ENCODE data around the gene OR11A1.

Gene OR11A1

DNA sequence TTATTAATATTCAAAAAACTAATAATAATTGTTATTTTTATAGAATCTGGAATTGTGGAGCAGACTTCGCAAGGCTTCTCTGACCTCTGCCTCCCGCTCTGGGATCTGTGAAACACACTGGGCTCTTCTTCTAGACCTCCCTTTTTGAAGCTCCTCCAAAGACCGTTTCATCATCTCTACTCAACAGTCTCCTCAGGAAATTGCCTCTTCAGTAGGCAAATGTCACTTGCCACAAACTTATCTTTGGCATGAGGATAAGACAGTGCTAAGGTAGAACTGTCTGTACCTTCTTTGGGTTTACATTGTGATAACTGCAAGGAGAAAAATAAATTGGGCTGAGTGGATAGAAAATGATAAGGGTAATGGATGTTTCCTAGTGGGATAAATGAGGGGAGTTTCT lies 33.2 kb upstream of the OR11A1 start:
- peaks cover 0 to 4% of the 10 kb centered on the region in 2 donors for H3K9me3 Mint-ChIP-seq
- no peaks in the 10 kb centered on the region for H3K36me3 Mint-ChIP-seq
- H3K27me3 Mint-ChIP-seq, result peaks cover 10 to 19% of the 10 kb centered on the region in 2 donors
- no peak overlapping the region for H3K27ac Mint-ChIP-seq
- no peaks in the 10 kb centered on the region for H3K4me1 Mint-ChIP-seq
- no peak overlapping the region for H3K4me3 Mint-ChIP-seq
- DNase-seq (no peak), ATAC-seq (replicated peaks) (no peak)

- ATAC-seq (replicated peaks) (no peak), DNase-seq (no peak)
- no peaks in the 10 kb centered on the region for H3K4me1 Mint-ChIP-seq
- peaks cover 0 to 4% of the 10 kb centered on the region in 2 donors for H3K9me3 Mint-ChIP-seq
- H3K4me3 Mint-ChIP-seq, result no peak overlapping the region
- H3K27ac Mint-ChIP-seq, result no peak overlapping the region
- peaks cover 10 to 15% of the 10 kb centered on the region in 2 donors for H3K27me3 Mint-ChIP-seq
- no peaks in the 10 kb centered on the region for H3K36me3 Mint-ChIP-seq
These were observed 32.4 kb upstream of the OR11A1 start for GRCh38 chr6:29489286-29489685.

DNA sequence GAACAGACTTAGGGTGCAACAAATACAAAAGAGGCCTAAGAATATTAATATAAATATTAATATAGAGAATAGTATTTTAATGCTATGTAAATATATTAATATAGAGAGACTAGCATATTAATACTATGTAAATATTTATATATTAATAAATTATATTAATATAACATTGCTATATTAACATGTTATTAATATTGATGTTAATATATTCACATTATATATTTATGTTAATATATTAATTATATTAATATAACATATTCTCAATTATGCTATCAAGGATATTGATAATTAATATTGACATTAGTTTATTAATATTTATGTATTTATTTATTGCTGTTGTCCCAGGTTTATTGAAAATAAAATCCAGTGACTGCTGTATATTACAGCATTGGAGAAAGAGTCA lies 32.0 kb upstream of the OR11A1 start:
- Mint-ChIP-seq H3K9me3 (peaks cover 0 to 4% of the 10 kb centered on the region in 2 donors), H3K27me3 (peaks cover 10 to 15% of the 10 kb centered on the region in 2 donors), H3K4me1 (no peaks in the 10 kb centered on the region), H3K4me3 (no peak overlapping the region), H3K36me3 (no peaks in the 10 kb centered on the region), H3K27ac (no peak overlapping the region)
- ATAC-seq (replicated peaks) (no peak), DNase-seq (no peak)

- Mint-ChIP-seq H3K4me1 (no peaks in the 10 kb centered on the region), H3K27me3 (peaks cover 10 to 15% of the 10 kb centered on the region in 2 donors), H3K27ac (no peak within 1 kb of the TSS), H3K9me3 (peaks cover 0 to 4% of the 10 kb centered on the region in 2 donors), H3K36me3 (no peaks in the 10 kb centered on the region), H3K4me3 (no peak within 1 kb of the TSS)
- DNase-seq (no peak), ATAC-seq (replicated peaks) (no peak)
These were observed 30.8 kb upstream of the OR11A1 start, which contains the start of gene MAS1L for GRCh38 chr6:29487660-29488059. Gene MAS1L, minus strand, starts transcription at chr6:29487956. Its CDS starts 54 bp downstream, at chr6:29487902.

- Mint-ChIP-seq H3K27me3 (peaks cover 10 to 15% of the 10 kb centered on the region in 2 donors), H3K36me3 (no peaks in the 10 kb centered on the region), H3K4me1 (no peaks in the 10 kb centered on the region), H3K4me3 (no peak overlapping the region), H3K9me3 (peaks cover 2 to 4% of the 10 kb centered on the region in 2 donors), H3K27ac (no peak overlapping the region)
- ATAC-seq (replicated peaks) (no peak), DNase-seq (no peak)
These were observed 30.3 kb upstream of the OR11A1 start for GRCh38 chr6:29487131-29487530.

- H3K27ac Mint-ChIP-seq, result no peak overlapping the region
- ATAC-seq (replicated peaks), result no peak
- peaks cover 10 to 15% of the 10 kb centered on the region in 2 donors for H3K27me3 Mint-ChIP-seq
- H3K36me3 Mint-ChIP-seq, result no peaks in the 10 kb centered on the region
- no peaks in the 10 kb centered on the region for H3K4me1 Mint-ChIP-seq
- no peak for DNase-seq
- H3K9me3 Mint-ChIP-seq, result peaks cover 2 to 4% of the 10 kb centered on the region in 2 donors
- no peak overlapping the region for H3K4me3 Mint-ChIP-seq
These were observed 29.7 kb upstream of the OR11A1 start for GRCh38 chr6:29486577-29486976.

DNA sequence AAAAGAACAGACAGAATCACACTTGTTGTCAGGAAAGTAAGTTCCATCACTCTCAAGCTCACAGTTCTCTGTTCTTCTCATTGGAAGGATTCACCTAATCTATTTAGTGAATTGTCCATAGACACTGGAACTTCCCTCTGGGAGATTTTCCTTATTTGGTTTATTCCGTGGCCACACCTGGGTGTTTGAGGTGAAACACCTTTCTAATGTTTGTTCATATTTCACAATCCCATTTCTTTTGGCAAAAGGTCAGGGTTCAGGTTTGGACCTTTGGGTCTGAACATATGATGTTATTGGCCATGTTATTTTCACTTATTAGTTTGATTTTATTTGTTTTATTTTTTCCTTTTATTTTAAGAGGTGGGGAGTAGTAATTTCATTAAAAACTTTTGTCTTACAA lies 26.9 kb upstream of the OR11A1 start:
- H3K36me3 Mint-ChIP-seq, result no peaks in the 10 kb centered on the region
- no peak overlapping the region for H3K4me3 Mint-ChIP-seq
- no peak for DNase-seq
- no peak for ATAC-seq (replicated peaks)
- H3K9me3 Mint-ChIP-seq, result peaks cover 2 to 3% of the 10 kb centered on the region in 2 donors
- H3K27me3 Mint-ChIP-seq, result peaks cover 10 to 12% of the 10 kb centered on the region in 2 donors
- no peak overlapping the region for H3K27ac Mint-ChIP-seq
- H3K4me1 Mint-ChIP-seq, result no peaks in the 10 kb centered on the region

DNA sequence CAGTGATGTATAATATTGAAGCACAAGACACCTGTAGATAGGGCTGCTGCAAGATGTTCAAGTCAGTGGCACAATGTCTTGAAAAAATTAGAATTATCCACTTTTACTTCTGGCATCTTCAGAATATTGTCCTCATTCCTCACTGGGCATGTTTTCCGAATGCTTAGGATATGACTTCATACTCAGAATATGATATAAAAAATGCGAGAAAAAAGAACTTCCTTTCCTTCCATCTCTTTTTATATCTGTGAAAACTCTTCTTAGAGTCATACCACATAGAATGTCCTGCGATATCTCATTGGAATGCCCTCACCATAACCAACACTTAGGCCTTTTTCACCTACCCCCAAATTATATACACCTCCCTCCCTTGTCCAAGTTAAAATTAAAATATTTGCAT lies 26.3 kb upstream of the OR11A1 start:
- Mint-ChIP-seq H3K9me3 (peaks cover 2 to 3% of the 10 kb centered on the region in 2 donors), H3K4me3 (no peak overlapping the region), H3K27ac (no peak overlapping the region), H3K4me1 (no peaks in the 10 kb centered on the region), H3K36me3 (no peaks in the 10 kb centered on the region), H3K27me3 (peaks cover 10 to 12% of the 10 kb centered on the region in 2 donors)
- ATAC-seq (replicated peaks) (no peak), DNase-seq (no peak)

DNA sequence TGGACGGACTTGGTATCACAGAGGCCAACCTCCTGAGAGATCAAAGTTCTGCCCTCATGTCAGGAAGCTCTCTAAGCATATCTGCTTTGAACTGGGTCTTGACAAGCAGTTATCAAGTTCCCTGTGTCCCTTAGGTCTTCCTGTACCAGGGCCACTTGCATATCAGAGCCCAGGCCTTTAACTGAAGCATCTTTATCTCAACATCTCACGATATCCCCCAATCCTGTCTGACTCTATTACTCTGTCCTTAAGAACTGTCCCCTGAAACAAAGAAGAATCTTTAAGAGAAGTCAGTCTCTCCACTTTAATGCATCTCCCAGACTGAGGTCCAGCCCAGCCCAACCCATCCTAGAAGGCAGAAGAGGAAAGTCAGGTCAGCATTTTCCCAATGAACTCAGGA lies 22.7 kb upstream of the OR11A1 start:
- H3K36me3 Mint-ChIP-seq, result no peaks in the 10 kb centered on the region
- H3K9me3 Mint-ChIP-seq, result peaks cover 2 to 3% of the 10 kb centered on the region in 2 donors
- no peak overlapping the region for H3K27ac Mint-ChIP-seq

DNA sequence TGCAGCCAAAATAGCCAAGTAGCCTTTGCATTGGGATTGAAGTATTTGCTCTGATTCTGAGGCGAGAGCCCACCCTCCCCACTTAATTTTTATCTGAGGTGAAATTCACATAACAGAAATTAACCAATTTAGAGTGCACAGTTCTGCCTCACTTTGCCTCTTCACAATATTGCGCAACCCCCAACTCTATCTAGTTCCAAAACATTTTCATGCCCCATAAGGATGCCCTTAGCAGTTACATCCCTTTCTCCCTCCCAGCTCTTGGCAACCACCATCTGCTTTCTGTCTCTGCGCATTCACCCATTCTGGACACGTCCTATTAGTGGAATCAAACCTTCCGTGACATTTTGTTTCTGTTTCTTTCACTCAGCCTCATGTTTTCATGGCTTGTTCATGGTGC lies 21.9 kb upstream of the OR11A1 start:
- H3K27me3 Mint-ChIP-seq, result peaks cover 4% of the 10 kb centered on the region in 2 donors
- no peaks in the 10 kb centered on the region for H3K4me1 Mint-ChIP-seq
- H3K9me3 Mint-ChIP-seq, result peaks cover 2 to 3% of the 10 kb centered on the region in 2 donors
- DNase-seq (no peak), ATAC-seq (replicated peaks) (no peak)
- H3K4me3 Mint-ChIP-seq, result no peak overlapping the region
- H3K36me3 Mint-ChIP-seq, result no peaks in the 10 kb centered on the region
- no peak overlapping the region for H3K27ac Mint-ChIP-seq

More for the DNA sequence above, 22.7 kb upstream of the OR11A1 start:
- Mint-ChIP-seq H3K27me3 (peaks cover 4% of the 10 kb centered on the region in 2 donors), H3K4me1 (no peaks in the 10 kb centered on the region), H3K4me3 (no peak overlapping the region)
- ATAC-seq (replicated peaks) (no peak), DNase-seq (no peak)

DNA sequence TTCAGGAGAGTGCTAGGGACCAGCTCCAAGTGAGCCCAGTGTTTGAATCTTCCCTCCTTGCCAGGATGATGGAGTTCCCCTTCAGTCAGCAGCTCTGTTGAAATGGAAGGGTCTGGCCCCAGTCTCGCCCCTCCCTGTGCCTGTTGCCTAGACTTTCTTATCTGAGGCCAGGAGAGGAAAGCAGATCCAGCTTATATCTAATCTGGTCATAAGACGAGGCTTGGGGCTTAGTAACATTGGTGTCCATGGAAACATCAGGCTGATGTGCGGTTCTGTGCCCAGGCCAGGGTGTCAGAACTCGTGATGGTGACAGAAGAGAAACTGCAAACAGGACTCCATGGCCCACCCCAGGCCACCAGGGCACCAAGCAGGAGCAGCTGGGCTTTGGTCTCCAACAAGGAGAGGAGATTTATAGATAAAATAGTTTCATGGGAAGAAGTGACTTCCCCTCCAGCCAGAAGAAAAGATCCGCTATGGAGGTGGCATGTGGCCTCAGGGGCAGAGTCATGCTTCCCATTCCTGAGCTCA lies 21.1 kb upstream of the OR11A1 start:
- no peaks in the 10 kb centered on the region for H3K36me3 Mint-ChIP-seq
- H3K27me3 Mint-ChIP-seq, result peaks cover 9% of the 10 kb centered on the region in 2 donors
- no peaks in the 10 kb centered on the region for H3K4me1 Mint-ChIP-seq
- no peak overlapping the region for H3K4me3 Mint-ChIP-seq
- H3K27ac Mint-ChIP-seq, result no peak overlapping the region
- ATAC-seq (replicated peaks), result no peak
- DNase-seq, result no peak
- peaks cover 2 to 3% of the 10 kb centered on the region in 2 donors for H3K9me3 Mint-ChIP-seq

DNA sequence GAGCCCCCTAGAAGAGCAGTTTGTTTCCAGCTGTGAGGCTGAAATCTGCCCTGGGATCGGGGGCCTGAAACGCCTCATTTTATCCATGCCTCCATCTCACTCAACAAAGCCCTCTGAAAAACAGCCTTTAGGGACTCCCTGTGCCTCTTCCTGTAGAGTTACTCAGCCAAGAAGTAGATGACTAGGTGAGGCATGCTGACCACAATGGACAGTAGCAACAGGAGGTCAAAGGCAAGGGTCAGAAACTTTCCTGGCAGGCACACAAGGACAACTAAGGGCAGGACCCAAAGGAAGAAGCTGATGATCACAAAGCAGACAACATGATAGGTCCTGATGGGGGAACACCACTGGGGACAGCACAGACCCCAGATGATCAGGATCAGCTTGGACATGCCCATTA lies 18.1 kb upstream of the OR11A1 start:
- Mint-ChIP-seq H3K36me3 (no peaks in the 10 kb centered on the region), H3K27me3 (peaks cover 17 to 22% of the 10 kb centered on the region in 2 donors), H3K4me1 (no peaks in the 10 kb centered on the region), H3K27ac (no peak overlapping the region), H3K4me3 (no peak overlapping the region), H3K9me3 (peaks cover 0 to 1% of the 10 kb centered on the region in 2 donors)
- DNase-seq (no peak), ATAC-seq (replicated peaks) (no peak)

- DNase-seq, result no peak
- Mint-ChIP-seq H3K4me1 (peaks cover 0 to 2% of the 10 kb centered on the region in 2 donors), H3K9me3 (no peaks in the 10 kb centered on the region), H3K36me3 (no peaks in the 10 kb centered on the region), H3K27ac (no peak overlapping the region), H3K4me3 (no peak overlapping the region), H3K27me3 (peaks cover 25 to 29% of the 10 kb centered on the region in 2 donors)
- no peak for ATAC-seq (replicated peaks)
These were observed 9.4 kb upstream of the OR11A1 start for GRCh38 chr6:29466241-29466640.

GRCh38 chr6:29465801-29466200 lies 8.9 kb upstream of the OR11A1 start:
- H3K4me1 Mint-ChIP-seq, result peaks cover 0 to 2% of the 10 kb centered on the region in 2 donors
- ATAC-seq (replicated peaks), result no peak

GRCh38 chr6:29465279-29465678 lies 8.4 kb upstream of the OR11A1 start:
- Mint-ChIP-seq H3K9me3 (no peaks in the 10 kb centered on the region), H3K27ac (no peak overlapping the region), H3K4me1 (peaks cover 0 to 2% of the 10 kb centered on the region in 2 donors), H3K36me3 (no peaks in the 10 kb centered on the region), H3K27me3 (peaks cover 22 to 29% of the 10 kb centered on the region in 2 donors), H3K4me3 (no peak overlapping the region)
- DNase-seq (no peak), ATAC-seq (replicated peaks) (no peak)

More at GRCh38 chr6:29465801-29466200, 8.9 kb upstream of the OR11A1 start:
- no peak overlapping the region for H3K27ac Mint-ChIP-seq
- DNase-seq, result no peak
- no peaks in the 10 kb centered on the region for H3K9me3 Mint-ChIP-seq
- H3K4me3 Mint-ChIP-seq, result no peak overlapping the region
- no peaks in the 10 kb centered on the region for H3K36me3 Mint-ChIP-seq
- peaks cover 22 to 29% of the 10 kb centered on the region in 2 donors for H3K27me3 Mint-ChIP-seq

Measured in stimulated activated naive B cell treated with anti-CD40 and anti-IgM and Interleukin-4, amounts not matched to agents 10 μg/mL and 1 μg/mL and 100 μg/mL, for 72 hours (primary cell).